GM12875 (cell line): Measurements from ENCODE around the gene PTPN5.

Experiments
- H3K4me3 ChIP-seq: one replicate; pipeline ENCODE4 v1.5.1; 2011; ENCODE audit warnings: low read depth, low read length, control low read depth
- CTCF ChIP-seq: IDR thresholded peaks from 2 replicates; pipeline ENCODE4 v1.5.1; 2011; ENCODE audit warnings: low read depth, mild to moderate bottlenecking, control low read depth, inconsistent platforms, low read length, moderate library complexity, borderline replicate concordance; ENCODE audit not compliant: insufficient read depth

Gene PTPN5

GRCh38 chr11:18768472-18768901 is 23.1 kb downstream of the PTPN5 start:
- no peak overlapping the region for H3K4me3 ChIP-seq
- TF ChIP-seq CTCF = no peak

DNA sequence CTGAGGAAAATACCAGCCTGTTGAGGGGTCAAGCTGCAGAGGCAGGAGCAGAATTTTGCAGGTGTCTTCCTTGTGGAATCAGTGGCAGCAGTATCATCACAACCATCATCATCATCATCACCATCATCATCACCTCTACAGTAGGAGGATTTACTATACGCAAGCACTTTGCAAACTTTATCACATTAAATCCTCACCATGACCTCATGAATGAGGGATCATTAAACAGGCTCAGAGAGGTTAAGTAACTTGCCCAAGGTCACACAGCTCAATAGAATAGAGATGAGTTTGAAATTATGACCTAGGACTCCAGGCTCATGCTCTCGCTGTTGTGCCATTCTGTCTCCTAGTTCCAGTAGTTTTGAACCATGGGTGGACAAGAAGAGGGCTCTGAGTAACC is 25.6 kb downstream of the PTPN5 start:
- no peak overlapping the region for H3K4me3 ChIP-seq
- TF ChIP-seq CTCF = no peak

- no peak overlapping the region for H3K4me3 ChIP-seq
- TF ChIP-seq CTCF = no peak
Measured at GRCh38 chr11:18765554-18765953, 26.0 kb downstream of the PTPN5 start.

GRCh38 chr11:18761741-18762140 is 29.9 kb downstream of the PTPN5 start:
- H3K4me3 ChIP-seq = no peak overlapping the region
- TF ChIP-seq CTCF = no peak

GRCh38 chr11:18761144-18761543 is 30.5 kb downstream of the PTPN5 start:
- no peak for TF ChIP-seq CTCF
- no peak overlapping the region for H3K4me3 ChIP-seq

GRCh38 chr11:18757811-18758210 is 33.8 kb downstream of the PTPN5 start:
- no peak for TF ChIP-seq CTCF

DNA sequence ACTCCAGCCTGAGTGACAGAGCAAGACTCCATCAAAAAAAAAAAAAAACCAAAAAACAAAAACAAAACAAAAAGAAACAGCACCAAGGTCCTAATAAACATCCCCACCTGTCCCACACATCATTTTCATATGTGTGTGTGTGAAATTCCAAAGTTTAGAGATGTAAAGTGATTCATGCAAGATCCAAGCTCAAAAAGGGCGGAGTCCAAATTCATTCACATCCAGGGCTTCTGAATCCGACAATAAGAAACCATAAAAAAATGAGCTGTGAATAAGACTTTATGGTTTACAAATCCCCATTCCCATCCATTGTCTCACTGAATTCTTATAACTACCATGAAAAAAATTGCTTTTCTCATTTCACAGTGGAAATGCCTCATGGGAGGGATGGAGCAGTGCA is 34.7 kb downstream of the PTPN5 start:
- no peak for TF ChIP-seq CTCF
- no peak overlapping the region for H3K4me3 ChIP-seq

More at GRCh38 chr11:18757811-18758210, 33.8 kb downstream of the PTPN5 start:
- no peak overlapping the region for H3K4me3 ChIP-seq
